CD1c-positive myeloid dendritic cell (primary cell): ENCODE results near the gene FLNA.

Experiments used
- DNase-seq: peaks from one replicate; pipeline ENCODE4 v3.0.0-alpha.2; 2016; ENCODE audit errors: extremely low spot score

The FLNA gene

DNA sequence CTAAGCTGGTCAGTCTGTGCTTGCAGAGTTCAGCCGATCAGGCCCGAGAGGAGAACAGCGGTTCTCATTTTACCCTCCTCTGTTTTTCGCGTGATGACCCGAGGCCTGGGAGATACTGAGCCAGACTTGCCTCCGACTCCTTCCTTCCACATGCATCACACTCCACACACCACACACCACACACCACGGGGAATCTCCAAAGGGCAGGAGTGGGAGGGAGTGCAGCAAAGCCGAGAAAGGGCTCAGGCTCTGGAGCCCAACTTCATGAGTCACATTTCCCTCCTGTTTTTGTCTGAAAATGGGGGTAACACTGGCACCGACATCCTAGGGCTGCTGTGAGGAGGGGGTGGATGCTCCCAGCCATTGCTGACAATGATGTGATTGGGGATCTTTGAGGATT lies 39.9 kb downstream of the FLNA start:
- DNase-seq = peak; percentile 16

DNA sequence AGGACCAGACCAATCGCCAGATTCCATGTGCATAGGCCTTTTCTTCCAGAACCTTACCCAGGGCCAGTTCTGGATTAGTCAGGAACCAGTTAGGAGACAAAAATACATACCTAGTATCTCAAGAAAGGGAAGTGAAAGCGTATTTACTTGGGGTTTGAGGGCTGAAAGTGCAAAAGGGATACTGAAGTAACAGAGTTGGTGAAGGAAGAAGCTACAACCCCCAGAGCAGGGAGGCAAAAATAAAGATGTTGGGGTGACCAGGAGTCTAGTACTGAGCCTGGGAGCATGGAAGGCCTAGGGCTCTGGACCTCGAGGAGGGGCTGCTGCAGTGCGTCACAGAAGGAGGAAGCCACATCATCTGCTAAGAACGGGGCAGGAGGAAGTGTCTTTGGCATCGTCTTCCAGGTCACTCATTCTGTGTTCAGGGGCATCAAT lies 40.6 kb downstream of the FLNA start:
- DNase-seq = peak; percentile 43

DNA sequence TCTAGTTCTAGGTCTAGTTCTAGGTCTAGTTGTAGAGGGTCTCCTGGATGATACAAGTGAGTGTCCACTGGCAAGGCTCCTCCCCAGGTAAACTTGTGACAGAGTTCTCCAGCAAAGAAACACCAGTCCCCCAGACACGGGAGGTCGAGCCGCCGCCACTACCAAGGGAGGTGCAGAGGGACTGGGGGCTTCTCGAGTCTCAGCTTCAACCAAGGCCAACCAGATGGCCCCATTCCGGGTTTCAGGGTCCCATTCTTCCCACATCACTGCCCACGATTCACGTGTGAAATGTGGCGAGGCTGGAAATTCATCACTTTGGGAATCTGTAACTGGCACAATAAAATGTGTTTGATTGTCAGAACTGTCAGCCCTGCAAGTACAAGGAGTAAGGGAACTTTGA lies 41.3 kb downstream of the FLNA start:
- no peak for DNase-seq

DNA sequence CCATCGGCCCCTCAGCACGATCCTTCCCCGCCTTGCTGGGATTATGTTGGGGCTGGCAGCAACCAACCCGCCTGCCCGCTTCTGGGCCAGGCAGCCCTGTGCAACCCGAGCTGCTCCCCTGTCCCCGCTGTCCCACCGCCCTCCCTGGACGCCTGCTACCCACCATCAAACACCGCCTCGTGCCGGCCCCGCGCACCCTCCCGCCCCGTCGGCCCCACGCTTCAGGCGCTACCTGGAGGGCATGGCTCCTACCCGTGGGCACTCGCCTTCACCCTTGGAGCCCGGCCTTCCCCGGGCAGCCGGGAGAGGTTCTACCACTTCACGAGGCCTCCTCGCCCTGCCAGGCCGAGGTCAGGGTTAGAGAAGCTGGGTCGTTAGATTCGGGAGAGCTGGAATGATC lies 41.9 kb downstream of the FLNA start:
- DNase-seq = no peak

DNA sequence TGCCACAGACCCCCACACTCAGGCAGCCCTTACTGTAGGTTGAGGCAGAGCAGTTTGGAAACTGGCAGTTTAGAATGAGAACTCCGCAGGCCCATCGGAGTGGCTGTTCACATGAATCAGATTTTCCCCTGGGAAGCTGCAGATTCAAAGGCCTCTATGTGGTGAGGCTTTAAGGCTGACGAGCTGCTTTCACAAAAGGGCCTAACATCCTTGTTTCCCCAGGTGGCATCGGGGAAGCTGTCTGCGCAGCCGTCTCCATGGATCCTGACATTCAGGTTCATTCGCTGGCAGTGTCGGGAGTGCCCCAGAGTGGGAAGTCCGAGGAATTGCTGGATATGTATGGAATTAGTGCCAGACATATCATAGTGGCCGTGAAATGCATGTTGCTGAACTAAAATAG lies 45.1 kb downstream of the FLNA start:
- DNase-seq = no peak

DNA sequence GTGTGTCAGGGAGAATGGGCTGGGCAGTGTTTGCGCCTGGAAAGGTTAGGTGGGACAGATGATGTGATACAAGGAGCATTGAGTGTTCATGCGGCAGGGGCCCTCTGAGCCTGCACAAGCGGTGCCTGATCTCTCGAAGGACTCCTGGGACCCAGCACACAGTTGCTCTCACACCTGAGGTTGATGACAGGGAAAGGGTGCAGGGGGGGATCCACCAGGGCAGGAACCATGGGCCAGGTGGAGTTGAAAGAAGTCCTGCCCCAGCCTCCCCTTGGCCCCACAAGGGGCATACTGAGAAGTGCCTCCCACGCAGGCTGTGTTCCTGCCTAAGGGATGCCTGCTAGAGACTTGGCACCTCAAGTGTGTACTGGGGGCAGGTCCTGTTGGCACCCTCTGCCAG lies 45.8 kb downstream of the FLNA start:
- no peak for DNase-seq

DNA sequence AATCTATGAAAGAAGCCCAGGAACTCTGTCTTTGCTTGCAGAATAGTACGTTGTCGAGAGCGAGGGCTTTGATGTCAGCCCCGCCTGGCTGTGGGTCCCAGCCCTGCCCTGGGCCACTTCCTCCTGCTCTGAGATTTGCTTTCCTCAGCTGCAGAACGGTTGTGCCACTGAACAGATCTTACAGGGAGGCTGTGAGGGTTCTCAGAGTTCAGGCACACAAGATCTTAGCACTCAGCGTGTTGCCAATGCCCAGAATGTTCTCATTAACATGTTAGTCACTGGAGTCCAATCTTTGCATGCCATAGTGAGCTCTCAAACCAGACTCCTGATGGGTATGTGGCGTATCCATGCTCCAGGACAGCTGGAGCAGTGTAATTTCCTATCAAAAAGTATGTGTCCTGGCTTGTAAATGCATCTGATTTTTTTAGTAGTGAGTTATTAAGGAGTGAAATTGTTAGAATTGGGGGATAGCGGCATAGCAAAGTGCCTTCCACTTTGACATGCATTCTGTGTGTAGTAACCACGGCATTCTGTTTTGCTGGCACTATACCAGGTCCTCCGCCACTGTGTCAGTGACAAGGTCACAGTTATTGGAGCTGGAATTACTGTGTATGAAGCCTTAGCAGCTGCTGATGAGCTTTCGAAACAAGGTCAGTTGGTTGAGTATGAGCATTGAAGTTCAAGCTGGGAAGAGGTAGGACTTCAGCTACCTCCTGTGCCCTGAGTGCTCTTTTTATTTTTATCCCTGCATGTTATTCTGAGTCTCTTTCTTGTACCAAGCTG lies 47.2 kb downstream of the FLNA start:
- no peak for DNase-seq

DNA sequence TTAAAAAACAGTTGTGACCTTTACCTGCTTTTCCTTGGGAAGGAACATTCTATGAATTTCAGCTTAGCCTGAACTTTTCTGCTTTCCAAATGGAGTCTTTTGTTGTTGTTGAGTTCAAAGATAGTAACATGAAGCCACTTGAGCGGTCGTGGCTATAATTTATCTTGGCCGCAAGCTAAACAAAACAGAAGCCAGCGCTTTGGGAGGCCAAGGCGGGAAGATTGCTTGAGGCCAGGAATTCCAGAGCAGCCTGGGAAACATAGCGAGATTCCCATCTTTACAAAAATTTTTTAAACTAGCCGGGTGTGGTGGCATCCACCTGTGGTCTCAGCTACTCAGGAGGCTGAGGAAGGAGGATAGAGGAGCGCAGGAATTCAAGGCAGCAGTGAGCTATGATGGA lies 48.9 kb downstream of the FLNA start:
- no peak for DNase-seq

DNA sequence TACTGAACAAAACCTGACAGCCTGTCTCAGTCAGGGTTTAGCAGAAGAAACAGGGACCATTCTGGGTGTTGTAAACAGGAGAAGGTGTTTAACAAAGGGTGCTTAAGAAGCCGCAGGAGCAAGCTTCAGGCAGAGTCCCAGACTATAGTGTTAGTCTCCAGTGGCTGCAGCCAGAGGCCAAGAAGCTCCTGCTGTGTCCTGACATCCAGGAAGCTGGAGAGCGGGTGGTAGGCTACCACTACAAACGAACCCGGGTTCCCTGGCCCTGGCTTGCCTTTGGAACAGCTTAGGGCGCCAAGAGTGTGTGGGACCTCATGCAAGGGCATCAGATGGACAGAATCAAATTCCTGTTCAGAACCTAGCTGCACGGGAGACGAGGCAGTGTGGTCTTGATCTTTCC lies 50.9 kb downstream of the FLNA start:
- DNase-seq = no peak

DNA sequence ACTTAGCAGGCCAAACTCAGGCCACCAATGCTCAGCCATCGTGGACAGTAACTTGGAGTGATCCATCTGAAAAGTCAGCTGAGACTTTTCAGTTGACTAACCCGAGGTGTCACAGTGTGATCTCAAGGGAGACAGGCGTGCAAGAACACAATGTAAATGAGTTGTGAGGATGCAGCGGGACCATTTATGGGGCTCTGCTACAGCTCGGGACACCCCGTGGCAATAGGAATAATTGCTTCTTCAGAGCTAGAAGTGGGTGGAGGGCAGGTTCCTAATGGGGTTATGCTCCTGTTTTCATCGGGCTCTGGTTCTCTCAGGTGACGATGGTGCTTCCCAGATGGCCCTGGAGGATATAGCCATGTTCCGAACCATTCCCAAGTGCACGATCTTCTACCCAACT lies 51.5 kb downstream of the FLNA start:
- DNase-seq = no peak

DNA sequence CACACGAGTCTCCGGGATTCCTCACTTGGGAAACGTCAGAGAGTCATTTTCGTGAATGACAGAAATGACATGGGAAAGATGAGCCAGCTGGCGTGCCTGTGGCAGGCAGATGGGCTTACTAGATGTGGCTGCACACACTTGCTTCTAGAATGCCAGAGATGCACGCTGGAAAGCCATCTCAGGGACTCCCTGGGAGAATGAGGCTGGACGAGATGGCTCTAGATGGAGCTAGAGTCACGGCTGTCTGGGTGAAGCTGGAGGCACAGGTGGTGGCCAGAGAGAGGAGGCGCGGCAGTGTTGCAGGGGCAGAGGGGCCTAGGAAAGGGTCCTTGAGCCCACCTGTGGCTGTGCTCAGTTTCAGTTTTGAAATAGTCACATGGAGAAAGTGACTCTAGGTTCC lies 52.8 kb downstream of the FLNA start:
- no peak for DNase-seq

DNA sequence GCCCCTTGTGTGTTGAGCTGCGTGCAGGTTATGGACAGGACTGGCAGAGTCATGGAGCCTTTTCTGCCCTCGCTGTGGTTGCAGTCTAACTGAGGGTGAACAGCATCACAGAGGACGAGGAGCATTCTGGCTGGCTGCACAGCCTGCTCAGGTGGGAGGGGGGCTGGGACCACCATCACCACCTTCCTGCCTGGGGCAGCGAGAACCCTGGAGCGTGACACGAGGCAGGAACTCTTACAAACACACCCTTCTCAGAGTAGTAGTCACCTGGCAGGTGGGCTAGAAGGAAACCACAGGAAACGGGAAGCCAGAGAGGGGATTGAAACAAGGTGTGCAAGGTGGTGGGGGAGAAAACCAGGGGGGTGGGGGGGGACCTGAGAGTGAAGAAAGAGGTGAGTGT lies 53.3 kb downstream of the FLNA start:
- no peak for DNase-seq

DNA sequence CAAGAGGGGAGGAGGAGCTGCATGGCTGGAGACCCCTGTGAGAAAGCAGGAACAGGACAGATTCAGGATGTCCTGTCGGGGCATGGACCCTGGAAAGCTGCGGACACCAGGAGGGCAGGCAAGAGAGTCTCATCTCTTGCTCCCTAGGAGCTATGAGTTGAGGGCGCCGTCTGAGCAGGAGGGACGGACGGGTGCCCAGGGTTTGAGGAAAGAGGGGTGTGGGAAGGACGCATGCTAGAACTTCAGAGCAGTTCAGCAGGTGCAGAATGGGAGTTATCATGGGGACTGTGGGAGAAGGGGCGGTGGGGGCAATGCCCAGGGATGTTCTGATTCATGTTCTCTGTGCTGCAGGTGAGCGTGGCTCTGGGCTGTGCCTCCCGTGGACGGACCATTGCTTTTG lies 54.0 kb downstream of the FLNA start:
- no peak for DNase-seq

DNA sequence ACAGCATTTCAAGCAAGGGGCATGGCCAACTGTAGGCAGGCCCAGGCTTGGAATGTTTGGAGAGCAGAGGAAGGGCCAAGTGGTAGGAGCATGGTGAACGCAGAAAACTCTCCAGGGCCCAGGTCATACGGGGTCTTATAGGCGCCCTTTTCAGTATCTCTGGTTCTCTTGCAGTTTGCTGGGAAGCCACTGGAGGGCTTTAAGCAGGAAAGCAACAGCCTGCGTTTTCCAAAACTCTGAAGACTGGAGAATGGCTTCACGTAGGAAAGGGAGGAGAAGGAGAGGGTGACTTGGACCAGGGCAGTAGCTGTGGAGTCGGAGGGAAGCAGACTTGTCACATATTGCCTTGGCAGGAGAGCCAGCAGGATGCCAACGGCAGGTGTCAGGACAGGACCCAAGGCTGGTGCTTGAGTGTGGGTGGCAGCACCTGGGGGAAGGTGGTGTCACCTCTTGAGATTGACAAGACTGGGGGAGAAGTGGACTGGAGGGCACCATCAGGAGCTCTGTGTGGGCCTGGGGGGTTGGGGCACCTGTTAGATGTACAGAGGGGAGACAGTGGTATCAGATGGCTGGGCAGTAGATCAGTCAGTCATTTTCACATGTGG lies 56.9 kb downstream of the FLNA start:
- DNase-seq = no peak

DNA sequence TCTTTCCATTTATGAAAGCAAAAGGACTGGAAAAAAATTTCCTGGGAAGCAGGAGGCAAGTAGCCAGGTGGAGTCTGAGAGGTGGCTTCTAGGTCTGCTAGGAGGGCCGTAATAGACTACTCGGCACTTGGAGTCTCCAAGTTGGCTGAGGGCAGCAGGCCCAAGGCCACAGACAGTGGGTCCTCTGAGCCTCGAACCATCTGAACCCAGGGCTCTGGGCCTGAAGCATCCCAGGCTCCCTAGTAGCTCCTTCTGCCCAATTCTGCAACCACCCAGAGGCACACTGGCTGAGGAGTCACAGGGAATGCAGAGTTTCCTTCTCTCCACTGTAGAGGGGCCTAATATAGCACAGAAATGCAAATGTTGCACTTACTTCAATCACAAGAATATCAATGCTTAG lies 59.0 kb downstream of the FLNA start:
- DNase-seq = no peak

DNA sequence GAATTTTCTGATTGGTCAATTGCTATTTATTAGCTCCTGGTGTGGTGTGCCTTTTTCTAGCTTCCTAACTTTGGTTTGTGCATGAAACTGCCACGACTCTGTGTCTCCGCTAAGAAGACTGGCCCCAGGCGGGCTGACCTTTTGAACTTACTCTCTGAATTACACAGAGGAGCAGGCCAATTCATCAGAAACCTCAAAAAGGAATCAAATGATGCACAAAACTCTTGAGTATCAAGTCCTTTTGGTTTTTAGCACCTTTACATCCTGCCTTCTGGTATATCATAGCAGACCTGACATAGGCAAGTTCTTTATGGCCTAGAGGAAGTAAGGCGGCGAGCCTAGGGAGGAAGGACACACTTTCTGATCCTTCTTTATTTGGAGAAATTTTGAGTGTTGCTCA lies 61.3 kb downstream of the FLNA start:
- no peak for DNase-seq

DNA sequence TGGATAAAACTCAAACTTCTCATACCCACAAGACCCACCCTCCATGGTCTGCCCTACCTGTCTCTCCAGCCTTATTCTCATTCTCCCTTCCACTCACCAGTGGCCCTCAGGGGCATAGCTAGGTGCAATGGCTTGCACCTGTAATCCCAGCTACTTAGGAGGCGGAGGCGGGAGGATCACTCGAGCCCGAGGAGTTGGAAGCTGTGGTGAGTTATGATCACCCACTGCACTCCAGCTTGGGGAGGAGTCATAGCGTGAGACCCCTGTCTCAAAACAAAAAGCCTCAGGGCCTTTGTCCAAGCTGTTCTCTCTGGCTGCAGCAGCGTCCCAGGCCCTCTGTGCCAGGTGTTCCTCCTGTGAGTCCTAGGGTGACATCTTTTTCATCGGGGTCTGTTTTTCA lies 62.3 kb downstream of the FLNA start:
- DNase-seq = no peak

DNA sequence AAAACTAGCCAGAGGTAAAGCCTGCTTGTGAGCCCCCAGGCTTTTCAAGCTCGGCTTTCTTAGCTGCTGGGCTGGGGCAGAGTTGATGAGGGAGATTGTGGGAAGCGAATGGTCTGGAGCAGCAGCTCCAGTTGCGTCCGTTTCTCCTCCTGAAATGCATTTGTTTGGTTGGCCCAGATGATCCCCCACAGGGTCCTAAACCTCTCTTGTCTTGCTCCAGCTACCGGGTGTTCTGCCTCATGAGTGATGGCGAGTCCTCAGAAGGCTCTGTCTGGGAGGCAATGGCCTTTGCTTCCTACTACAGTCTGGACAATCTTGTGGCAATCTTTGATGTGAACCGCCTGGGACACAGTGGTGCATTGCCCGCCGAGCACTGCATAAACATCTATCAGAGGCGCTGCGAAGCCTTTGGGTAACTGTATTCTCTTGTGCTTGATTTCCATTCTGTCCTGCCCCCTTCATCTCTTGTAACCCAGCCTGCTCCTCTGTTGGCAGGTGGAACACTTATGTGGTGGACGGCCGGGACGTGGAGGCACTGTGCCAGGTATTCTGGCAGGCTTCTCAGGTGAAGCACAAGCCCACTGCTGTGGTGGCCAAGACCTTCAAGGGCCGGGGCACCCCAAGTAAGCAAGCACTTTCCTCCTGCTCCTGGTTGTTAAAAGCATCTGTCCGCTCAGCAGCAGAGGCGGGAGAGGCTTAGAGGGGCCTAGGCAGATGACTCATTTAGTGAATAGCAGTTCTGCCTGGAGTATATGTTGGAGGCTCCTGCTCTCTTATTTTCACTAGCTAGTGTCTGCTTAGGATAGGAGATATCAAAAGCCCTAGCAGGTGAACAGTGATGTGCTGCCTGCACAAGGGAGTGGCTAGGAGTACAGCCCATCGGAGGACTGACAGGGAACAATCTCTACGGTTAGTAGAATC lies 63.6 kb downstream of the FLNA start:
- no peak for DNase-seq

DNA sequence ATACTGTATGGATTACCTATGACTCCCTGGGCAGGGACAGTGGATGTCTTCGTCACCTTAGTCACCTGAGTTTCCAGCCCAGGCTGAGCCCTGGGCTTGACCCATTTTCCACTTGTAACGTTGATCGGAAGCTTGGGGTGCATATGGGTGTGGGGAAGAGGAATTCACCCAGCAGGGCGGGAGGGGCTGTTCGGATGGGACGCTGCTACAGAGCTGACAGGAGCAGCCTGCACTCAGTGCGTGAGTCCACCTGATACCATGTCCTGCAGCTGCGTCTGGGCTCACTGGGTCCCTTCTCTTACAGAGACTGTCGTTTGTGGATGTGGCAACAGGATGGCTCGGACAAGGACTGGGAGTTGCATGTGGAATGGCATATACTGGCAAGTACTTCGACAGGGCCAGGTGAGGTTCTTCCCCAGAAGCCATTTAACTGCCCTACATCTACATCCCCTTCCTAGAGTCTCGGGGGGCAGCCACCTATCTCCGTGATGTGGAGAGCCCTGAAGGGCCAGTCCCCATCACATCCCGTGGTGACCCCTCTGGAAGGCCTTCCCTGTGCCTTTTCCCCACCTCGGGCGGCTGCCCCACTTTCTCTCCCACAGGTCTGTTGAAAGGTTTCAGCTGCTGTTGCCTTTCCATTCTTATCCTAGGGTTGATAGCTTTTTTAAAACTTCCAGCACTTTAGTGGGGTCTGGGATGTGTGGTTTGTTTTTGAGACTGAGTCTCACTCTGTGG lies 65.2 kb downstream of the FLNA start:
- no peak for DNase-seq

DNA sequence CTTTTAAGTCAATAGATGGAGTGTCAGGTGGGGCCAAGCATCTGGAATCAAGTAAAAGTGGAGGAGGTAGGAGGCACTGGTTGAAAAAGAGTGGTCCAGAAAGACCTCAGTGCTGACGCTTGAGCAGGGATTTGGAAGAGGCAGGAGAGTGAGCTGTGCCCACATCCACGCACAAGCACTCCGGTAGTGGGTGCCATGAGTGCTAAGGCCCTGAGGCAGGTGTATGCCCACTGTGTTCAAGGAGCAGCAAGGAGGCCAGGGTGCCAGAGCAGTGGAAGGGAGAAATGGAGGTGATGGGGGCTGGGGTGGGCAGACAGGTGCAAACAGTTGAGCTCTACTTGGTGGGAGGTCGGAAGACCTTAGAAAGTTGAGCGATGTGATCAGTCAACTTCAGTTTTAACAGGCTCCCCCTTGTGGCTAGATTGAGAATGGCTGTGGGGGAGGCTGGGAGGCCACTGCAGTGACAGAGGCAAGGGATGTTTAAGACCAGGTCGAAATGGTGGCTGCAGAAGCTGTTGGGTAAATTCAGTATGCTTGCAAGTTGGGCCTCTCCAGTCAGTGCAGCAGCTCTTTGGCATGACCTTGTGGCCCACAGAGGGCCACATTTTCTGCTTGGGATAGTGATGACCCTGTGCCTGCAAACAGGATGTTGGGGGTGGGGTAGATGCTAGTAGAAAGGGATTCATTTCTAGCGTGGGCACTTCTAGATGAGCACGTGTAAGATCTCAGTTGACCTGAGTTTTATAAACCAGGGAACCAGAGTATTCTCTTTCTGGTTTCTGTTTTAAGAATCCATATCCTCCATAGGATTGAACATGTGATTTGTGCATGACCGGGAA lies 66.1 kb downstream of the FLNA start:
- peak; percentile 74 for DNase-seq

DNA sequence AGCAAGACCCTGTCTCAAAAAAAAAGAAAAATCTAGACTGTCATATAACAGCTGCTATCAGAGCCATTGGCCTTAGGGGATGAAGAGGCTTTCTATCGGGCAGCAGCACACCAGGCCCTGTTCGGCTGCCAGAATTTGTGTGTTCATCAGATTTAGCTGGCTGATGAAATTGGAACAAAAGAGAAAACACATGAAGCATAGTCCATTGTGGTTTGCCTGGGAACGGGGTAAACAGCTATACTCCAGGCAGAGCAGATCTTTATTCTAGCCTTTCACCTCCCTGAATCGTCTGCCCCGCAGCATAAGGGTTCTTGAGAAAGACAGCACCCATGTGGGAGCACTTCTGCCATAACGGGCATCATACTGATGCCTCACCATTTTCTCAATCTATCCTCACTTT lies 67.2 kb downstream of the FLNA start:
- DNase-seq = no peak
